Adrenal gland (tissue), 12 donors: ENCODE results near the gene KCTD2. TPM values are rescaled to one million over a fixed set of nuclear protein-coding genes. Genes with fewer than 3 reads are reported as not detected.

ENCODE experiments used
- DNase-seq, 7 donors: peaks; one replicate each; pipeline ENCODE4 v3.0.0-alpha.2; 2019 to 2020
- H3K27ac ChIP-seq, 5 donors: fragments of 200-600 bp; sonication (generic) in 4 of 5; 1 replicate in 3 of 5; 2 replicates in 2 of 5; pipeline versions ENCODE4 v1.5.1 to v1.8.0; 2016 to 2020; ENCODE audit warnings: mild to moderate bottlenecking in 1 of 5
- H3K27me3 ChIP-seq: fragments of 200-600 bp; 2 replicates; pipeline ENCODE4 v1.8.0; 2021
- H3K36me3 ChIP-seq, 2 donors: fragments of 200-600 bp; replicated peaks in 1 of 2; 1 replicate in 1 of 2; 2 replicates in 1 of 2; pipeline versions ENCODE4 v1.5.1 to v1.8.0; 2018 to 2022
- H3K4me1 ChIP-seq, 2 donors: fragments of 200-600 bp; replicated peaks in 1 of 2; 1 replicate in 1 of 2; 2 replicates in 1 of 2; pipeline versions ENCODE4 v1.5.1 to v1.8.0; 2018 to 2021
- H3K4me3 ChIP-seq, 4 donors: fragments of 200-600 bp; sonication (generic) in 3 of 4; one replicate each; pipeline ENCODE4 v1.5.1; 2016 to 2018
- H3K9me3 ChIP-seq, 3 donors: fragments of 200-600 bp; sonication (generic) in 1 of 3; replicated peaks in 1 of 3; 1 replicate in 2 of 3; 2 replicates in 1 of 3; pipeline versions ENCODE4 v1.5.1 to v1.8.0; 2016 to 2021
- POLR2A ChIP-seq, 2 donors: fragments of 450-650 bp; IDR thresholded peaks; one replicate each; pipeline ENCODE4 v1.6.1; 2017; ENCODE audit warnings: antibody characterized with exemption in 2 of 2, mild to moderate bottlenecking in 2 of 2, moderate library complexity in 1 of 2
- WGBS, 4 donors: extraction: QIAGEN DNeasy Blood & Tissue Kit in 2 of 4; methylation state at CpG; one replicate each; pipeline versions ENCODE4 v1.1.5 to v1.1.7; 2013 to 2017; 5-methylcytosine and 5-hydroxymethylcytosine counted together
- intact Hi-C, 2 donors: fragments of 100-400 bp; cut with DNase I; formaldehyde crosslinking; loops; one replicate each; pipeline versions ENCODE4 v1.14.1 to v1.15.0; 2022 to 2023
- polyA plus RNA-seq, 3 donors: library from polyadenylated mRNA; stranded (reverse); fragments of 200-250 nt in 2 of 3; fragments of 350-450 nt in 1 of 3; fragmentation: Illumina TruSeq in 1 of 3; extraction: RNeasy Lipid Tissue Mini Kit (QIAGEN cat#74804) in 1 of 3; gene quantifications; one replicate each; pipeline ENCODE4 v1.2.3, GENCODE V29; 2013 to 2014
- total RNA-seq, 9 donors: library from RNA; depleted of rRNA in 4 of 9; stranded (reverse); fragments of >200 nt in 4 of 9; fragments of 120-200 nt in 1 of 9; fragmentation: NEBNext Ultra II Directional in 1 of 9; extraction: Animal tissue kit (Norgen Biotek cat#: 25700) in 1 of 9; gene quantifications; one replicate each; pipeline versions ENCODE4 v1.1.0 to v1.2.4, GENCODE V29; 2013 to 2023
- TF ChIP-seq, protein P1 (sequence below), 6 experiments: fragments of 450-650 bp in 4 of 6; fragments of 200-600 bp in 2 of 6; sonication (generic) in 1 of 6; IDR thresholded peaks; 1 replicate in 5 of 6; 2 replicates in 1 of 6; pipeline versions ENCODE4 v1.5.1 to v1.8.0; 2016 to 2021; ENCODE audit warnings: antibody characterized with exemption in 6 of 6, mild to moderate bottlenecking in 2 of 6, moderate library complexity in 1 of 6
- donor health status: healthy with polysubstance abuse.
- donor health status: Bipolar disorder and iron deficiency.
- donor health status: DM: yes; HTN: yes; CAD: no.
- donor health status: DM: no; HTN: no; CAD: no.
- donor health status: DM: no; HTN: no; CAD: no.
- donor health status: DM: yes; HTN: yes; CAD: no.

The KCTD2 gene
- total and polyA plus RNA-seq, 12 donors = 20.6 to 52.4 (median 40.5) TPM

DNA sequence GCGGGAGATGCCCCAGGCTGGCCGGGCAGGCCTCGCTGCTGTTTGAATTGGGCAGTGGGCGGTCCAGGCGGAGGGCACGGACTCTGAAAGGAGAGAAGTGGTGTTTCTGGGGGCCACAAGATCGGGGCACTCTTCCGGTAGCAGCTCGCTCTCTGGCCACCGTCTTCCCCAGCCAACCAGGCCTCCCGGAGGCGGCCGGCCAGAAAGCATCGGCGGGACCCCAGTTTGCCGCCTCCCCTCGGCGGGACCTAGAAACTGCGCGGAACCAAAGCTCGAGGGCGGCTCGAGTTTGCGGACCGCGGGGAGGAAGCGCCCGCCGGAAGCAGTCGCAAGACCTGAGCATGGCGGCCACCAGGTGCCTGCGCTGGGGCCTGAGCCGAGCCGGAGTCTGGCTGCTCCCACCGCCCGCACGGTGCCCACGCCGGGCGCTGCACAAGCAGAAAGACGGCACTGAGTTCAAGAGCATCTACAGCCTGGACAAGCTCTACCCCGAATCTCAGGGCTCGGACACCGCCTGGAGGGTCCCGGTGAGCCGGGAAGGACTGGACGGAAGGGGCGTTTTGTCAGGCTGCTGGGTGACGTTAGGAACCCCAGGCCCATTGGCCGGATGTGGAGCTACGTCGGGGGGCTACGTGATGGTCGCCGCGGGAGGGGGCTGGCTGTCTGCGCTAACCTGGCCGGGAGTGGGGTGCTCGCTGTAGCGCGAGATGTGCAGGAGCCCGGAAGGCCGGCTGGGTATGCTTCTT is 34.5 kb upstream of the KCTD2 start, which contains the start of gene MRPL58:
TSS of gene MRPL58 (plus strand) at position 325 of the 746 bp plus-strand sequence. CDS start at position 342, 17 bp downstream.
- peak; percentile 74 to 90 (median 83) for DNase-seq
- intact Hi-C loops = no loop called here
- H3K9me3 ChIP-seq = no peaks in the 10 kb centered on the region
- H3K4me1 ChIP-seq = peaks cover 0 to 20% of the 10 kb centered on the region in 2 donors
- peak; percentile 43 to 49 for TF ChIP-seq POLR2A (IDR thresholded peaks at IDR 0.05)
- TF ChIP-seq, protein P1, sequence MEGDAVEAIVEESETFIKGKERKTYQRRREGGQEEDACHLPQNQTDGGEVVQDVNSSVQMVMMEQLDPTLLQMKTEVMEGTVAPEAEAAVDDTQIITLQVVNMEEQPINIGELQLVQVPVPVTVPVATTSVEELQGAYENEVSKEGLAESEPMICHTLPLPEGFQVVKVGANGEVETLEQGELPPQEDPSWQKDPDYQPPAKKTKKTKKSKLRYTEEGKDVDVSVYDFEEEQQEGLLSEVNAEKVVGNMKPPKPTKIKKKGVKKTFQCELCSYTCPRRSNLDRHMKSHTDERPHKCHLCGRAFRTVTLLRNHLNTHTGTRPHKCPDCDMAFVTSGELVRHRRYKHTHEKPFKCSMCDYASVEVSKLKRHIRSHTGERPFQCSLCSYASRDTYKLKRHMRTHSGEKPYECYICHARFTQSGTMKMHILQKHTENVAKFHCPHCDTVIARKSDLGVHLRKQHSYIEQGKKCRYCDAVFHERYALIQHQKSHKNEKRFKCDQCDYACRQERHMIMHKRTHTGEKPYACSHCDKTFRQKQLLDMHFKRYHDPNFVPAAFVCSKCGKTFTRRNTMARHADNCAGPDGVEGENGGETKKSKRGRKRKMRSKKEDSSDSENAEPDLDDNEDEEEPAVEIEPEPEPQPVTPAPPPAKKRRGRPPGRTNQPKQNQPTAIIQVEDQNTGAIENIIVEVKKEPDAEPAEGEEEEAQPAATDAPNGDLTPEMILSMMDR (IDR thresholded peaks at IDR 0.05) = peak; percentile 35 to 70 (median 58)
- H3K27ac ChIP-seq = peak within 1 kb of the TSS; percentile 11 to 83 (median 52)
- no peaks in the 10 kb centered on the region for H3K27me3 ChIP-seq
- peak within 1 kb of the TSS; percentile 34 to 52 (median 50) for H3K4me3 ChIP-seq
- no peaks in the 10 kb centered on the region for H3K36me3 ChIP-seq
- WGBS, 4 donors = 2 to 4% (median 2%) methylated on average over 19 to 63 of the region's 63 CpGs

DNA sequence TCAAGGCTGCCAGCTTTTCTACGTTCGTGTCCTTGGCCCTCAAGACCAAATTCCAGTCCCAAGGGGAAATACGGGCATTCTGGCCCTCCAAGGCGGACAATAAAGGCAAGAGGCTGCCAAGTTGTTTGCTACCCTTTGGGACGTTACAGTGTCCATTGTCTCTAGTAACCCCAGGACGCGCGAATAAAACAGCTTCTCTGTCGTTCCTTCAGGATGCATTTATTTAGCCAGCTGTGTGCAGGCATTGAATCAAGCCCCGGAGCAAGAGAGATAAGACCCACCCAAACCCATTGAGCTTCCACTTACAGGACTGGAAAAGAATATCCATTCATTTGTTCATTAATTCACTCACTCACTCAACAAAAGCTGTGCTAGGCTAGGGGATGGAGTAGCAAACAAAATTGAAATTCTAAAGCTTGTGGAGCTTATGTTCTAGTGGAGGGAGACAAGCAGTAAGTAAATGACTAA is 33.9 kb upstream of the KCTD2 start:
- Histone ChIP-seq H3K27ac (peak overlapping the region in 4 of 5 donors; percentile 33 to 83 (median 62)), H3K36me3 (no peaks in the 10 kb centered on the region), H3K4me3 (peak overlapping the region; percentile 34 to 52 (median 50)), H3K4me1 (peaks cover 0 to 20% of the 10 kb centered on the region in 2 donors), H3K9me3 (no peaks in the 10 kb centered on the region), H3K27me3 (no peaks in the 10 kb centered on the region)
- intact Hi-C loops = no loop called here
- DNase-seq = no peak
- no peak for TF ChIP-seq POLR2A (IDR thresholded peaks at IDR 0.05)
- TF ChIP-seq, protein P1 (IDR thresholded peaks at IDR 0.05) = no peak
- 0 to 2% (median 0%) methylated on average over 2 to 10 of the region's 10 CpGs for WGBS, 4 donors

DNA sequence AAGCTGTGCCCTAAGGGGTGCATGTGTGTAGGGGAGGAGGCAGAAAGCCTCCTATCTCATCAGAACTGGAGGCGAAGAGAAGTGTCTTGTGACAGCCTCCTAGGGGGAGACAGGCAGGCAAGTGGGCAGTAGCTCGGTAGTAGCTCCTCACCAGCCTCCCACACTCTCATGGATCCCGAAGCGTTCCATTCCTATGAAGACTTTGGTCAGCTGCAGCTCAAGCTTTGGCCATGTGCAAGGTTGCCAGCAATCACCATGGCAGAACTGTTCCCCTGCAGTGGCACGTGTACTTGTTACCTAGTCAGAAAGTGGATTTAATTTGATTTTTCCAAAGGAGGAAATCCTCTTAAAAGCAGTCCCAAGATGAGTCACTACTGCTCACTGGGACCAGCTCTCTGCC is 27.9 kb upstream of the KCTD2 start:
- H3K9me3 ChIP-seq = no peaks in the 10 kb centered on the region
- H3K4me1 ChIP-seq = no peaks in the 10 kb centered on the region
- no peaks in the 10 kb centered on the region for H3K27me3 ChIP-seq
- intact Hi-C loops = no loop called here
- no peak overlapping the region for H3K27ac ChIP-seq
- 93 to 95% (median 94%) methylated on average over 4 to 5 of the region's 5 CpGs for WGBS, 4 donors
- H3K4me3 ChIP-seq = no peak overlapping the region
- DNase-seq = no peak
- TF ChIP-seq, protein P1 (IDR thresholded peaks at IDR 0.05) = no peak
- TF ChIP-seq POLR2A (IDR thresholded peaks at IDR 0.05) = no peak
- H3K36me3 ChIP-seq = peaks cover 0 to 28% of the 10 kb centered on the region in 2 donors

DNA sequence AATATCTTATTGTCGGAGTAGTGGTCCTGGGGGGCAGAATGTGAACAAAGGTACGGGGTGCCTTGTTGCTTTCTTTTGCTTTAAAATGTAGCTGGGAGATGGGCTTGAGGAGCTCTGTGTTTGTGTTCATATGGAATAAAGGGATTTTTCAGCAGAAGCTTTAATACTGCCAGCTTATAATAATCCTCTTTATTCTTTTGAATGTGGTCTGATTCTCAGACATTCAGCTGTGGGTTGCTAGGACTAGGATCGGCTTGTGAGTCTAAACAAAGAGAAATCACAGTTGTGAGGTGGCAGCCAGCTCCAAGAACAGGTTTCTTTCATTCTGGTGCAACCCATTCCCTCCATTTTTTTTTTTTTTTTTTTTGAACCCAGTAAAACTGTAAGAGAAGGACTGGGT is 27.3 kb upstream of the KCTD2 start:
- peaks cover 0 to 28% of the 10 kb centered on the region in 2 donors for H3K36me3 ChIP-seq
- intact Hi-C loops = no loop called here
- TF ChIP-seq, protein P1 (IDR thresholded peaks at IDR 0.05) = no peak
- TF ChIP-seq POLR2A (IDR thresholded peaks at IDR 0.05) = no peak

More for the DNA sequence above, 27.3 kb upstream of the KCTD2 start:
- no peaks in the 10 kb centered on the region for H3K9me3 ChIP-seq
- DNase-seq = no peak
- no peaks in the 10 kb centered on the region for H3K4me1 ChIP-seq
- no peaks in the 10 kb centered on the region for H3K27me3 ChIP-seq
- no peak overlapping the region for H3K27ac ChIP-seq
- WGBS, 4 donors = 90 to 97% (median 94%) methylated on average over 3 of the region's 3 CpGs
- no peak overlapping the region for H3K4me3 ChIP-seq
